Kidney (tissue), 14 donors: Measurements from ENCODE around the gene C2orf49. TPM values are rescaled to one million over a fixed set of nuclear protein-coding genes. Genes with fewer than 3 reads are reported as not detected.
A peak's percentile ranks its signal among the peaks of the same experiment; 100 is the strongest.

ENCODE experiments used
- DNase-seq, 5 donors: peaks; one replicate each; pipeline ENCODE4 v3.0.0-alpha.2; 2013 to 2020
- FAIRE-seq: peaks from 2 replicates; lab custom pipeline; 2012; peaks lifted over from hg19 to GRCh38; lab: Jason Lieb, UNC
- H3K27ac ChIP-seq, 2 donors: one replicate each; pipeline ENCODE4 v1.7.0; 2013; ENCODE audit warnings: low read depth in 2 of 2, low read length in 2 of 2, inconsistent platforms in 1 of 2
- H3K27me3 ChIP-seq: one replicate; pipeline ENCODE4 v1.7.1; 2013; ENCODE audit warnings: low read length, inconsistent platforms; ENCODE audit not compliant: control insufficient read depth, insufficient read depth
- H3K36me3 ChIP-seq, 3 donors: one replicate each; pipeline versions ENCODE4 v1.7.0 to v1.7.1; 2013; ENCODE audit warnings: low read length in 3 of 3, control low read depth in 1 of 3, inconsistent platforms in 1 of 3; ENCODE audit not compliant: insufficient read depth in 3 of 3, control insufficient read depth in 2 of 3
- H3K4me1 ChIP-seq, 3 donors: one replicate each; pipeline versions ENCODE4 v1.7.0 to v1.7.1; 2013; ENCODE audit warnings: low read length in 3 of 3, inconsistent platforms in 1 of 3, low read depth in 1 of 3; ENCODE audit not compliant: control insufficient read depth in 2 of 3, insufficient read depth in 2 of 3
- H3K4me3 ChIP-seq, 3 donors: one replicate each; pipeline versions ENCODE4 v1.7.0 to v1.8.1; 2013; ENCODE audit warnings: low read length in 3 of 3, control low read depth in 1 of 3, inconsistent platforms in 1 of 3
- H3K9ac ChIP-seq, 3 donors: one replicate each; pipeline versions ENCODE4 v1.7.0 to v1.7.1; 2013; ENCODE audit warnings: low read length in 3 of 3, control low read depth in 1 of 3, inconsistent platforms in 1 of 3
- H3K9me3 ChIP-seq, 3 donors: one replicate each; pipeline versions ENCODE4 v1.7.0 to v1.7.1; 2013; ENCODE audit warnings: low read length in 3 of 3, control low read depth in 1 of 3, inconsistent platforms in 1 of 3; ENCODE audit not compliant: control insufficient read depth in 2 of 3, insufficient read depth in 1 of 3
- intact Hi-C: fragments of 100-400 bp; cut with DNase I; formaldehyde crosslinking; loops from one replicate; pipeline ENCODE4 v1.11.1; 2022
- polyA plus RNA-seq: library from polyadenylated mRNA; stranded (reverse); fragments of 350-450 nt; fragmentation: Illumina TruSeq; extraction: RNeasy Lipid Tissue Mini Kit (QIAGEN cat#74804); gene quantifications from one replicate; pipeline ENCODE4 v1.2.3, GENCODE V29; 2014; ENCODE audit warnings: low read depth, low replicate concordance; ENCODE audit not compliant: insufficient read depth
- total RNA-seq: library from RNA; stranded (reverse); fragmentation: NEBNext Ultra II Directional; extraction: Animal tissue kit (Norgen Biotek cat#: 25700); gene quantifications from one replicate; pipeline ENCODE4 v1.2.1, GENCODE V29; 2021
- TF ChIP-seq, protein P1 (sequence below): IDR thresholded peaks from 3 replicates; pipeline ENCODE4 v1.5.1; 2012; ENCODE audit warnings: mild to moderate bottlenecking, moderate library complexity, borderline replicate concordance; ENCODE audit not compliant: insufficient read depth; ENCODE audit errors: extremely low read depth
- donor health status: control.
- donor health status: control.
- donor health status: control.
- donor health status: control.
- donor health status: control.
- donor health status: DM: yes; HTN: yes; CAD: no.
- donor health status: Normal renal cell carcinoma (clear cell type).

C2orf49 gene
- total and polyA plus RNA-seq, 2 donors from 2014 or later, result 6.8 to 15.0 TPM

- Histone ChIP-seq H3K9me3 (no peaks in the 10 kb centered on the region), H3K4me3 (no peak overlapping the region), H3K4me1 (no peaks in the 10 kb centered on the region), H3K9ac (no peak overlapping the region), H3K27me3 (no peaks in the 10 kb centered on the region), H3K27ac (no peak overlapping the region), H3K36me3 (peaks cover 2 to 11% (median 8%) of the 10 kb centered on the region in 3 donors)
- TF ChIP-seq, protein P1, sequence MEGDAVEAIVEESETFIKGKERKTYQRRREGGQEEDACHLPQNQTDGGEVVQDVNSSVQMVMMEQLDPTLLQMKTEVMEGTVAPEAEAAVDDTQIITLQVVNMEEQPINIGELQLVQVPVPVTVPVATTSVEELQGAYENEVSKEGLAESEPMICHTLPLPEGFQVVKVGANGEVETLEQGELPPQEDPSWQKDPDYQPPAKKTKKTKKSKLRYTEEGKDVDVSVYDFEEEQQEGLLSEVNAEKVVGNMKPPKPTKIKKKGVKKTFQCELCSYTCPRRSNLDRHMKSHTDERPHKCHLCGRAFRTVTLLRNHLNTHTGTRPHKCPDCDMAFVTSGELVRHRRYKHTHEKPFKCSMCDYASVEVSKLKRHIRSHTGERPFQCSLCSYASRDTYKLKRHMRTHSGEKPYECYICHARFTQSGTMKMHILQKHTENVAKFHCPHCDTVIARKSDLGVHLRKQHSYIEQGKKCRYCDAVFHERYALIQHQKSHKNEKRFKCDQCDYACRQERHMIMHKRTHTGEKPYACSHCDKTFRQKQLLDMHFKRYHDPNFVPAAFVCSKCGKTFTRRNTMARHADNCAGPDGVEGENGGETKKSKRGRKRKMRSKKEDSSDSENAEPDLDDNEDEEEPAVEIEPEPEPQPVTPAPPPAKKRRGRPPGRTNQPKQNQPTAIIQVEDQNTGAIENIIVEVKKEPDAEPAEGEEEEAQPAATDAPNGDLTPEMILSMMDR, result no peak
- no peak for DNase-seq
- no peak for FAIRE-seq
- intact Hi-C loops, result no loop called here
Observed at GRCh38 chr2:105307146-105307545, 30.2 kb upstream of the C2orf49 start.

DNA sequence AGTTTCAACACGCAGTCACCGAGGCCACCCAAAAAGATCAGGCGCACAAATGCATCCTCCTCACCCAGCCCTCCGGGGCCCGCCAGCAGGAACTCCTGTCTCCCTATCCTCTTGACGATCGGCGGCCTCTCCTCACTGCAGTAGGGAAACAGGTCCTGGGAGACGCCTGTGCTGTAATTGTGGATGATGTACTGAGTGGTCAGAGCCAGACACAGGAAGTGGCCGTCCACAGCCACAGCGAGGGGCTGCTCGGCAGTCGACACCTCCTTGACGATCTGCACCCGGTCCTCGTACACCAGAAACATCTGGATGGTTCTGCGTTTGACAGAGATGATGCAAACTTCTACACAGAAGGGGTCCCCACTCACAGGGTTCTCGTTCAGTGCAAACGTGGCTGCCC, 29.8 kb upstream of the C2orf49 start:
- Histone ChIP-seq H3K4me3 (no peak overlapping the region), H3K36me3 (peaks cover 2 to 11% (median 8%) of the 10 kb centered on the region in 3 donors), H3K9ac (no peak overlapping the region), H3K27me3 (no peaks in the 10 kb centered on the region), H3K27ac (no peak overlapping the region), H3K9me3 (no peaks in the 10 kb centered on the region), H3K4me1 (no peaks in the 10 kb centered on the region)
- peak in 1 of 5 donors; percentile 30 for DNase-seq
- FAIRE-seq, result no peak
- TF ChIP-seq, protein P1, result no peak
- intact Hi-C loops, result no loop called here

GRCh38 chr2:105307962-105308361, 29.4 kb upstream of the C2orf49 start:
- Histone ChIP-seq H3K9me3 (no peaks in the 10 kb centered on the region), H3K4me3 (no peak overlapping the region), H3K9ac (no peak overlapping the region), H3K27me3 (no peaks in the 10 kb centered on the region), H3K36me3 (peaks cover 2 to 11% (median 8%) of the 10 kb centered on the region in 3 donors), H3K4me1 (no peaks in the 10 kb centered on the region), H3K27ac (no peak overlapping the region)
- TF ChIP-seq, protein P1, result no peak
- FAIRE-seq (no peak), DNase-seq (no peak)
- intact Hi-C loops, result no loop called here
